Calu3 (cell line): Measurements from ENCODE around the gene PLCB2. TPM values are rescaled to one million over a fixed set of nuclear protein-coding genes. Genes with fewer than 3 reads are reported as not detected.

Experiments used
- BruUV-seq: library from RNA; stranded (reverse); fragments of 400-500 nt; replicated peaks from 2 replicates; lab custom pipeline; 2021; lab: Mats Ljungman, UMichigan
- CTCF ChIA-PET: fragments of 300-600 bp; sonication (Branson Sonifier 250); formaldehyde crosslinking; loops from one replicate; lab custom pipeline; 2022; ENCODE audit warnings: antibody characterized with exemption; lab: Charles Lee
- DNase-seq: peaks from one replicate; pipeline ENCODE4 v3.0.0; 2022
- H3K27ac Mint-ChIP-seq: one replicate; pipeline ENCODE4 v1.8.0; 2022; ENCODE audit warnings: mixed read lengths; ENCODE audit not compliant: unreplicated experiment
- H3K27me3 Mint-ChIP-seq: one replicate; pipeline ENCODE4 v1.8.0; 2022; ENCODE audit warnings: mixed read lengths; ENCODE audit not compliant: unreplicated experiment
- H3K36me3 Mint-ChIP-seq: one replicate; pipeline ENCODE4 v1.8.0; 2022; ENCODE audit warnings: mild to moderate bottlenecking, moderate library complexity, mixed read lengths; ENCODE audit not compliant: insufficient read depth, unreplicated experiment
- H3K4me1 Mint-ChIP-seq: one replicate; pipeline ENCODE4 v1.8.0; 2022; ENCODE audit warnings: mild to moderate bottlenecking, low read depth, mixed read lengths; ENCODE audit not compliant: unreplicated experiment
- H3K4me3 Mint-ChIP-seq: one replicate; pipeline ENCODE4 v1.8.0; 2022; ENCODE audit warnings: mild to moderate bottlenecking, low read depth, moderate library complexity, mixed read lengths; ENCODE audit not compliant: unreplicated experiment
- H3K9me3 Mint-ChIP-seq: one replicate; pipeline ENCODE4 v1.8.0; 2022; ENCODE audit warnings: low read depth, mixed read lengths; ENCODE audit not compliant: unreplicated experiment
- intact Hi-C: fragments of 100-400 bp; cut with micrococcal nuclease; formaldehyde crosslinking; loops from one replicate; pipeline ENCODE4 v1.10.0; 2022; ENCODE audit not compliant: unreplicated experiment
- total RNA-seq: library from RNA; stranded (reverse); gene quantifications from 2 replicates; pipeline ENCODE4 v1.2.3, GENCODE V29; 2022
- TF ChIP-seq, protein P1 (sequence below): fragments of 200-600 bp; IDR thresholded peaks from one replicate; pipeline ENCODE4 v1.8.0; 2022; ENCODE audit warnings: antibody characterized with exemption; ENCODE audit not compliant: unreplicated experiment

Gene PLCB2
- total RNA-seq, 1 experiment from 2014 or later: 37.3 TPM

- peaks cover 34% of the 10 kb centered on the region for H3K4me1 Mint-ChIP-seq
- intact Hi-C loops: no loop called here
- TF ChIP-seq, protein P1, sequence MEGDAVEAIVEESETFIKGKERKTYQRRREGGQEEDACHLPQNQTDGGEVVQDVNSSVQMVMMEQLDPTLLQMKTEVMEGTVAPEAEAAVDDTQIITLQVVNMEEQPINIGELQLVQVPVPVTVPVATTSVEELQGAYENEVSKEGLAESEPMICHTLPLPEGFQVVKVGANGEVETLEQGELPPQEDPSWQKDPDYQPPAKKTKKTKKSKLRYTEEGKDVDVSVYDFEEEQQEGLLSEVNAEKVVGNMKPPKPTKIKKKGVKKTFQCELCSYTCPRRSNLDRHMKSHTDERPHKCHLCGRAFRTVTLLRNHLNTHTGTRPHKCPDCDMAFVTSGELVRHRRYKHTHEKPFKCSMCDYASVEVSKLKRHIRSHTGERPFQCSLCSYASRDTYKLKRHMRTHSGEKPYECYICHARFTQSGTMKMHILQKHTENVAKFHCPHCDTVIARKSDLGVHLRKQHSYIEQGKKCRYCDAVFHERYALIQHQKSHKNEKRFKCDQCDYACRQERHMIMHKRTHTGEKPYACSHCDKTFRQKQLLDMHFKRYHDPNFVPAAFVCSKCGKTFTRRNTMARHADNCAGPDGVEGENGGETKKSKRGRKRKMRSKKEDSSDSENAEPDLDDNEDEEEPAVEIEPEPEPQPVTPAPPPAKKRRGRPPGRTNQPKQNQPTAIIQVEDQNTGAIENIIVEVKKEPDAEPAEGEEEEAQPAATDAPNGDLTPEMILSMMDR: no peak
- H3K27me3 Mint-ChIP-seq: no peaks in the 10 kb centered on the region
- H3K27ac Mint-ChIP-seq: peak overlapping the region; percentile 89
- DNase-seq: peak; percentile 87
- no peaks in the 10 kb centered on the region for H3K9me3 Mint-ChIP-seq
- peak overlapping the region; percentile 77 for H3K4me3 Mint-ChIP-seq
- CTCF ChIA-PET: interaction anchor here (0.5 to 3.8 kb wide), 14 partner anchors 10 to 187 kb away, joined by 3 to 23 read pairs (median 4); partner anchors contain the start of genes INAFM2, IVD and PLCB2
- peaks cover 44% of the 10 kb centered on the region for H3K36me3 Mint-ChIP-seq
- TSS peak; percentile 98 for BruUV-seq
Measured at GRCh38 chr15:40338921-40339620, 31.3 kb upstream of the PLCB2 start.

DNA sequence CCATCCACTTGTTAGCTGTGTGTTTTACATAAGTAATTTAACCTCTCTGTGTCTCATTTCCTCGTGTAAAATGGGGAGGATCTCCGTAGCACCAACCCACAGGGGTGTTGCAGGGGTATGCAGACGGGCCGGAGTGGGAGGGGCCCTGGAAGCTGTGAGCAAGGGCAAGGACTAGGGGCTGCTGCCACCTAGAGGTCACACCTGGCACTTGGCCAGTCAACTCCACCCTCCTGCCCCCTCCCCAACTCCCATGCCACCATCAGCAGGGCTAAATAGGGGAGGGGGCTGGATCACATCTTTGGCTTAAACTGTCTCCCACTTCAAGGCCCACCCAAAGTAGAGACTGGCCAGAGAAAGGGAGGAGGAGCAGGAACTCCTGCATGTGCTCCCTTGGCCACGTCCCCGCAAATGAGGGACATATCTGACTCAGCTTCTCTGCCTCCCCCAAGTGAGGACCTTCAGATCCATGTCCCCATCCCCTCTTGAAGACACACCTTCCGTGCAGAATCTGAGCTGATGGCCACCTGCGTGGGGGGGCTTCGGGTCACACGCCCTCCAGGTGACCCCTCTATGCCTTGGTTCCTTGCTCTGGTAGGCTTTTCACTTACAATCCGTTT is 30.4 kb upstream of the PLCB2 start:
- peak overlapping the region; percentile 89 for H3K27ac Mint-ChIP-seq
- H3K27me3 Mint-ChIP-seq: no peaks in the 10 kb centered on the region
- TF ChIP-seq, protein P1: peak; percentile 43
- peaks cover 25% of the 10 kb centered on the region for H3K4me1 Mint-ChIP-seq
- no peaks in the 10 kb centered on the region for H3K9me3 Mint-ChIP-seq
- DNase-seq: peak; percentile 74
- no TSS peak for BruUV-seq
- CTCF ChIA-PET: interaction anchor here (0.5 to 3.8 kb wide), 14 partner anchors 9 to 186 kb away, joined by 3 to 23 read pairs (median 4); partner anchors contain the start of genes INAFM2 and IVD
- intact Hi-C loops: no loop called here
- H3K36me3 Mint-ChIP-seq: peaks cover 47% of the 10 kb centered on the region
- peak overlapping the region; percentile 77 for H3K4me3 Mint-ChIP-seq

DNA sequence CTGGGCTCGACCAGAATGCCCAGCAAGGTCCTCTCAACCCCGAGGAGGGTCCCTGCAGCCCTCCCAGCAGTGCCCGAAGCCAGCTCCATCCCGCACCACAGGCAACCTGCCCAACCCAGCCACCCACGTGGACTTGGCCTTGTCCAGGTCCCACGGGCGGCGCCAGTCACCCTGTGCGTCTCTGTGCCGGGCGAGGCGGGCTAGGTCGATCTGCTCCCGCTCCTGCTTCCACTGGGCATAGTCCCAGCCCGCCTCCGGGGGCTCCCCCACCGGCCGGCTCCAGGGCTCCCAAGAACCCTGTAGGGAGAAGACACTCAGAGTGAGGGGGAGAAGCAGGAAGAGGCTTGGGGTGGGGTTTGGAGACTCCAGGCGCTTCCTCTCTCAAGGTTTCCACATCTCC is 29.9 kb upstream of the PLCB2 start:
- Mint-ChIP-seq H3K4me3 (peak overlapping the region; percentile 77), H3K9me3 (no peaks in the 10 kb centered on the region), H3K27me3 (no peaks in the 10 kb centered on the region), H3K27ac (no peak overlapping the region), H3K4me1 (peaks cover 24% of the 10 kb centered on the region), H3K36me3 (peaks cover 53% of the 10 kb centered on the region)
- no peak for DNase-seq
- intact Hi-C loops: no loop called here
- TF ChIP-seq, protein P1: no peak
- CTCF ChIA-PET: interaction anchor here (0.6 to 3.8 kb wide), 10 partner anchors 8 to 98 kb away, joined by 3 to 23 read pairs (median 6); partner anchors contain the start of gene INAFM2
- no TSS peak for BruUV-seq

DNA sequence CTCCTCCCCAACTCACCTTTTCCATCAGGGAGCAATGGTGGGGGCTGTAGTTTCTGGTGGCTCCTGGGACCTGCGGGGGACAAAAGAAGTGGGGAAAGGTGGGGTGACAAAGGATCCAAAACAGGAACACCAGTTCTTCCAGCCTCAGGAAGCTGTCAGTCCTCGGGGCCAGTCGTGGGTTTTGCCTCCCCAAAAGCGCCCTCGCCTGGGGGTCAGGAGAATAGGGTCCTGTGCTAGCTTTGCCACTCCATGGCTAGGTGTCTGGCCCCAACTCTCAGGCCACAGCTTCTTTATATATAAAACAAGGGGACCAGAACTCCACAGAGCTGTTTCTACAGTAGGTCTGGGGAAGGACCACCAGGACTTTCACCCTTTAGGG is 29.0 kb upstream of the PLCB2 start:
- Mint-ChIP-seq H3K27ac (no peak overlapping the region), H3K4me1 (peaks cover 21% of the 10 kb centered on the region), H3K9me3 (no peaks in the 10 kb centered on the region), H3K4me3 (no peak overlapping the region), H3K36me3 (peaks cover 56% of the 10 kb centered on the region), H3K27me3 (no peaks in the 10 kb centered on the region)
- CTCF ChIA-PET: interaction anchor here (0.5 to 2.4 kb wide), 2 partner anchors 57 to 63 kb away, joined by 3 to 11 read pairs; no protein-coding TSS in a partner anchor
- intact Hi-C loops: no loop called here
- no TSS peak for BruUV-seq
- TF ChIP-seq, protein P1: no peak
- DNase-seq: no peak
